HK-2 (cell line): Measurements from ENCODE around the gene PRKCA.
A peak's percentile ranks its signal among the peaks of the same experiment; 100 is the strongest.
"Not testable (repeated sequence)": the region's sequence is repeated elsewhere in the genome, so short reads cannot be mapped to it uniquely, and the experiment has no call there.

Experiments used
- DNase-seq: peaks from one replicate; pipeline ENCODE4 v3.0.0-alpha.2; 2018; ENCODE audit not compliant: unreplicated experiment

The PRKCA gene

DNA sequence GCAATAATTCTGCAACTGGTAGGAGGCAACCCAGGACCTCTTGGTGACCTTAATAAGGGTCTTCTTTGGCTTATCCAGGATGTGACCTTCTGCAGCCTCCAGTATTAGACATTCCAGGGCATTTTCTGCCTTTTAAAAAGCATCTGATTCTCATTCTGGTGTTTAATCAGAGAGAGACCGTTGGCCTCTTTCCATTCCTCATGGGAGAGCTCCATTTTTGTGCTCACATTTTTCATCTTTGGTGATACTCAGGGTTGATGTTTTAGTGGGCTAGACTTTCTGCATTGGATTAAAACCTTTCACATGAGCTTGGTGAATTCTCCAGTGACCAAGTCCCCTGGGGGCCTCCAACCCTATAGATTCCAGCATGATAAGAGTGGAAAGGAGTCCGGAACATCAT, 382.3 kb downstream of the PRKCA start:
- DNase-seq = no peak

DNA sequence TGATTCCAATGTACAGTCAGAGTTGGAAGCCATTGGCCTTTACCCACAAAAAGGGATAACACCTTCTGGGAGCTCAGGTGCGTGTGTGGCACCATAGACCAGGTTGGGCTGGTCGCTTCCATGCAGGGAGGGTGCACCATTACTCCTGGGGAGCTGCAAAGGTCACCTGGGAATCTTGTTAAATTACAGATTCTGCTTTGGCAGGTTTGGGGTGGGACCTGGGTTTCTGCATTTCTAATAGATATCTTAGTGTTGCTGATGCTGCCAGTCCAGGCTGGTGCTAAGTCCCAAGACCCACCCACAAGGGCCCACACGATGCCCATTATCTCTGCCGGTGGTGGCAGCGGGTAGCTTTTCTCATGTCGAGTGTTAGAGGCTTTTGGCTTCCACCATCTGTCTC, 384.2 kb downstream of the PRKCA start:
- no peak for DNase-seq

DNA sequence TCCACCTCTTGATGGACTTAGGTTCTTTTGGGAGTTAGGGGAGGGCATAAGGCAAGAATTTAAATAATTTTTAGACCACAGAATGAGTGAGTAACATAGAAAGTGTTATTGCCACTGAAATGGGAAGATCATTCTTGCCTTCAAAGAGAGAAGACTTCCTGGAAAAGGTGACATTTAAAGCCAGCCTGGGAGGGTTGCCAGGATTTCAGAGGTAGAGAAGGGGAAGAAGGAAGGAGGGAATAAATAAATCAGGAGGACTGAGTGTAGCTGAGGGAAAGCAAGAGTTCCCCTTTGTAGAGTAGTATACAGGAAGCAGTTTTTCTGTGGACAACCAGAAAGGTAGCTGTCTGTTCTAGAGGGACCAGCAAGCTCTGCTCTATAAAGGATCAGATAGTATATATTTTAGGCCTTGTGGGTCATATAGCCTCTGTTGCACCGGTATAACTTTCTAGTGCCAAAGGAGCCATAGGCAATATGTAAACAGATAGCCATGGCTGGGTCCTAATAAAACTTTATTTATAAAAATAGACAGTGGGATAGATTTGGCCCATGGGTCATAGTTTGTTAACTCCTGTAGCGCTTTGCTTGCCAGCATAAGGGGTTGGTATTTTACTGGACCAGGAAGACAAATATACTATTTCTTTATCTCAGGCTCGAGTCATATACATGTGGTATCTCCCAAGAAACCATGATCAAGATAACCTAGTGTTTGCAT, 385.3 kb downstream of the PRKCA start:
- DNase-seq = no peak

DNA sequence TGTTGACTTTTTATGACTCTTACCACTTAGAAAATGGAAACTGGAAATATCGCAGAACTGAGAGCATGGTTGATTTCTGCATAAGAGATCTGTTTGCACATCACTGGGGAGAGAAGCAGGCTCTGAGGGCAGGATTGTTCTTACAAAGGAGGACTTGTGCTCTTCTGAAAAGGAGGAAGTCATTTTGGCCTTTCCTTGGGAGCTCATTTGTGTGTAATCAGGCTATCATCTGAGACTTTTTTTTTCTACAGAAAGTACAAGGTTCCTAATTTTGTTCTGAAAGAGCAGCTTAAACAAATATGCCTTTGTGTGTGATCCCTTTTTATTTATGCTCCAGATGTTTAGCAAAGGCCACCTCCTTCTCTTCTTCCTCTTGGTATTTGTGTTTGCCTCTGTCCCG, 386.8 kb downstream of the PRKCA start:
- DNase-seq = no peak

DNA sequence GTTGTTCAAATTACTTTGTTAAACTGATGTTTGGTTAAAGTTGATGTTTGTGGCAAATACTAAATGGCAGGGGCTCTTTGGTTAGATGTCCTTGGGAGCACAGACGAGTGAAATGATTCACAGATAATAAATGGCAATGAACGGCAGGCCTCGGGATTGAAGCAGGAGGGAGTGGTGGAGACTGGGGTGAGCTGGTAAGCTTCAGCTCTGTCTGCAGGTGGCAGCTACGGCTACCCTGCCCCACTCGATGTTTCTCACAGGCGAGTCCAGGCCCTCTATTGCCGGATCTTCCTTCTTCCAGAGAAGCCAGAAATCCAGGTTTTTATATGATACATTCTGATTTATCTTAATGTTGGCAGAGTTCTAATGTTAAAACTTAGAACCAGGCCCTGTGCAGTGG, 387.8 kb downstream of the PRKCA start:
- no peak for DNase-seq

DNA sequence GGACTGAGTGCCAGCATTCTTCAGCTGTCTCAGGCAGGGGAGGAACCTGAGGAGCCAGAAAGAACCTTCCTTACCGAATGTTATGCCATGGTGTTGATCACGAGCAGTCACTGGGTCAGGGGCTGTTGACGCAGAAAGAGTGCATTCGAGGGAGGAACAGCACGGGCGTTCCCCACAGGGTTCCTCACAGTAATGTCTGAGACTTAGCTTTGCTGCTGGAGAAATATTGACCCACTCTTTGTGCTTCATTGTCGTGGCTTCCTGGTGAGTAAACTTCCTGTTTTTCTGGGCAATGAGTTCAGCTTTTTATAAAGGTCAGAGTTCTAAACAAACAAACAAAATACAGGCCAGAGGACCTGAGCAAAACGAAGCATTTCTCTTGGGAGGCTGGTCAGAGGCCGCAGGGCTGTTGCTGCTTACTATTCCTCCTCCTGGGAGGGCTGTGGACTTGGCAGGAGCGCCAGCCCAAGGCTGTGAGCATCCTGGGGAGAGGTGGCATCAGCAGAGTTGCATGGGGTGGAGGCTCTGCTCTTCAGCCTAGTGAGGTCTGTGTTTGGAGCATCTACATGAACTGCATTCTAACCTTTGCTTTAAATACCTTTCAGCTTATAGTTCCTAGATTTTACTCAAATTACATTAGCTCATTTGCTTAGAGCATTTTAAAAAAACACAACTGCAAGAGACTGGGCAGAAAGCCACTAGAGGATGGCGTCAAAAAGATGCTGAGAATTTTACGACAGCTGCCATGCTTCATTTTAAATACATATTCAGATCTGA, 389.4 kb downstream of the PRKCA start:
- no peak for DNase-seq

DNA sequence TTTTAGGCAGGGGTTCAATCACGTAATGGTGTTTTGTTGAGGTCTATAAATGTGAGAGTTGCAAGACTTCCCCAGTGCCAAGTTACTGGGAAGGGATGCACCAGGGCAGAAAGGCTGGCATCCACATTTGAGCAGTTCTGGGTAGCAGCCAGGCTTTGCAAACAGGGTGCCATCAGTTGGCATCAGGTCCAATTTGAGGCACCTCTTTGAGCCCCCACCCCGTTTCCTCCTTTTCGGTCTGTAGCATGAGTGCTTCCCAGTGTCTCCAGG, 389.9 kb downstream of the PRKCA start:
- DNase-seq = no peak

DNA sequence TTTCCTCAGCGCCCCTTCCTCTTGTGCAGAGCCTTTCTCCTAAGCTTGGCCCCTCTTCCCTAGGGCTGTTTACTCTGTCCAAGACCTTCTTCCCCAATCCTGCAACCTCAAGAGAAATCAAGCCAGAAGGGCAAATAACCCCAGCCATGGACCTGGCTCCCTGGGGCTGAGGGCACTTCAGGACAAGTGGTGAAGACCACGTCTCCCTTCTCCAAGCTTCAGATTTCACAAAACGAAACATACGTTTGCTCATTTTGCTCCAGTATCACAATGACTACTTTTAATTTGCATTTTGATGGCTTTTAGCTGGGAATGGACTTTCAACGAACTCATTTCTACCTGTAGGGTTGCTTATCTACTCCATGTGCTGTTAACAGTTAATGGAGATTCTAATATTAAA, 392.7 kb downstream of the PRKCA start:
- DNase-seq = no peak

DNA sequence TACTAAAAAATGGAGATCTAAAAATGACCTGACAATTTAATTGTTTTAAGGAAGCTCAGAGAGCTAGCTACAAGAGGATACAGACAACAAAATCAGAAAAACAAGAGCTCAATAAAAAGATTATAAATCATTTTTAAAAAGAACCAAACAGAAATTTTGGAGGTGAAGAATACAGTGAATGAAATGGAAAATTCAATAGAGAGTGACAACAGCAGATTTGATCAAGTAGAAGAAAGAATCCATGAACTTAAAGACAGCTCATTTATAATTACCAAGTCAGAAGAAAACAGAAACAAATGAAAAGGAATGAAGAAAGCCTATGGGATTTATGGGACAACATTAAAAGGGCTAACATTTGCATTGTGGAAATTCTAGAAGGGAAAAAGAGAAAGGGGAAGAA, 395.9 kb downstream of the PRKCA start:
- no peak for DNase-seq

DNA sequence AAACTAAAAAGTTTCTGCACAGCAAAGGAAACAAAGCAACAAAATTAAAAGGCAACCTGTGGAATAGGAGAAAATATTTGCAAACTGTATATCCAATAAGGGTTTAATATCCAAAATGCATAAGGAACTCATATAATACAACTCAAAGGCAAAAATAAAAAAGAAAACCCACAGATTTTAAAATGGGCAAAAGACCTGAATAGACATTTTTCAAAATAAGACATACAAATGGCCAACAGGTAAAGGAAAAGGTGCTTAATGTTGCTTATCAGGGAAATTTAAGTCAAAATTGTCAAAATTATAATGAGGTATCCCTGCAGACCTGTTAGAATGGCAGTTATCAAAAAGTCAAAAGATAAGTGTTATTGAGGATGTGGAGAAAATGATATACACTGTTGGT, 399.0 kb downstream of the PRKCA start:
- DNase-seq = no peak

DNA sequence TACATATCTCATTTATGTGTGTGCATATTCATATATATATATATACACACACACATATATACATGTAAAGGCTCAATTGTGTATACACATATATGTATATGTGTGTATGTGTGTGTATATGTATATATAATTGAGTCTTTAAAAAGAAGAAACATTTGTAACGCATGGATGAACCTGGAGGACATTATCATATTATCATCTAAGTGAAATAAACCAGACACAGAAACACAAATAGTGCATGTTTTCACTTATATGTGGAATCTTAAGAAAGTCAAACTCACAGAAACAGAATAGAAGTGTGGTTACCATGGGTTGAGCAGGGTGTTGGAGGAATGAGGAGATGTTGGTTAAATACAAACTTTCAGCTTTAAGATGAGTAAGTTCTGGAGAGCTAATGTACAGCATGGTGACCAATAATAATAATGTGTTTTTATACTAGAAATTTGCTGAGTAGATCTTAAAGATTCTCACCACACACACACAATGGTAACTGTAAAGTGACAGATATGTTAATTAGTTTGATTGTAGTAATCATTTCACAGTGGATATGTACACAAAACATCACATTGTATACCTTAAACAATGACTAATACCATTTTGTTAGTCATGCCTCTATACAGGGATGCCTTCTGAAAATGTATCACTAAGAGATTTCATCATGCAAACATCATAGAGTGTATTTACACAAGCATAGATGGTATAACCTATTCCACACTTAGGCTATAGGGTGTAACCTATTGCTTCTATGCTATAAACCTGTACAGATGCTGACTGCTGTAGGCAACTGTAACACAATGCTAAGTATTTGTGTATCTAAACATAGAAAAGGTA, 399.9 kb downstream of the PRKCA start:
- DNase-seq = no peak

DNA sequence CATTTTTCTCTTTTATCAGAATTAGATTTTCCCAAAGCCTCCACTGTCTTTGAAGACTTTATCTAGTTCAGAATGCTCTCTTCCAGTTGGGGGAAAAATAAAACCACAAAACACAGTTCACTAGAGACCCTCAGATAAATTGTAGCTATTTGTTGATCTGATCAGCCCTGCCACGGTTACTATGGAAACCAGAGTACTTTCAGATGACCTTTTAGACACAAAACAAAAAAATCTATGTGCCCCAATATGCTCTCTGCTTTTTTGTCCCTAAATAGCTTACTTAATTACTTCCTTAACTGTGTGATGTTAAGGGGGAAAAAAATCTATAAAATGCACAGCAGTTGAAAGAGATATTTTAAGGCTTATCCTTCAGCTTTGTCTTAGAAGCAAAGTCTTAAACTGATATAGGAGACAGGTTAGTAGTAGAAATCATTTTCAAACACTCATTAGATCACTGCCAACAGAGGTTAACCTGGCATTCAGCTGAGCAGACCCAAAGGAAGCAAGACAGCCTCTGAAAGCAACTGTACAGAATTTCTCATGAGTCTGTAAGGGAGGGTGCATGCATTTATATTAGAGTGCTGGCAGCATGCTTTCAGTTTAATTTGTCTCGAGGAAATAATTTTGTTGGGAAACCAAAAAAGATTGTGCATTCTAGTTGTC, 402.6 kb downstream of the PRKCA start:
- no peak for DNase-seq

DNA sequence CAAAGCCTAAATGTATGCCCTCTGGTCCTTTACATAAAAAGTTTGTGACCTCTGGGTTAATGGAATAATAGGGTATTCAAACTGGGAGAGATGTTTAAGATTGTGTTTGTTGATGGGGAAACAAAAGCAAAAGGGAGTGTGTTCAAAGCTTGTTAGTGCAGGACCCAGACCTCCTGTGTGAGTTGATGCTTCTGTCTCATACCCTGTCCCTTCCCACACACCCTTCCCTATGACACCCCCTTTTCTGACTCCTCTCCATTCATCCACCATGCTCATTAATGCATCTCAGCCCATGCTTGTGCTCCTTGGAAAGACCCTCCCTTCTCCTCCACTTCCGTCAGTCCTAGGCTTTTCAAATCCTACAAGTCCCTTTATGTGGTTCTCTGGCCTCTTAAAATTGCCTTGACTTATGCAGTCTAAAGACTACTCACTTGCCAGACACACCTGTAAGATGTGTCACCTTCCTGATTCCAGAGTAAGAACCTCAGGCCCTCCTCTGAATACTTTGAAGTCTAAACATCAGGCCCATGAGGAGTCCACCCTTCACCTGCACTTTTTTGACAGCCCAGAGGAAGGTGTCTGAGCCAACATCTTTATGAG, 404.5 kb downstream of the PRKCA start:
- DNase-seq = no peak

DNA sequence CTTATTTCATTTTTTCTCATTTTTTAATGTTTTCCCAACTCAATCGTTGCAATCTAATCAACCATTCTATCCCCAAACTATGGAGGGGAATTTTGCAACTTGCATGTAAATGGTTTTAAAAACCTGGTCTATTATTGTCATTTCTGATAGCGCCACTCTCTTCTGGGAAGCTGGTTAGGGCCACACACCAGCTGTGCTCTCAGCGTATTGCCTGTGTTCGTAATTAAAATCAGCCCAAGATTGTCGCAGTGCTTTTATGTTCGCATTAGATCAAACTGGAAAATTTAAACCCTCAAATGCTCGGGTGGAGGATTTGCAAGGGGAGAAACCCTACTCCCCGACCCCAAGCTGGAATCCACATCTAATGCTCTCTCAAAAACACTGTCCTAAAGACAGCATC, 409.0 kb downstream of the PRKCA start:
- no peak for DNase-seq

DNA sequence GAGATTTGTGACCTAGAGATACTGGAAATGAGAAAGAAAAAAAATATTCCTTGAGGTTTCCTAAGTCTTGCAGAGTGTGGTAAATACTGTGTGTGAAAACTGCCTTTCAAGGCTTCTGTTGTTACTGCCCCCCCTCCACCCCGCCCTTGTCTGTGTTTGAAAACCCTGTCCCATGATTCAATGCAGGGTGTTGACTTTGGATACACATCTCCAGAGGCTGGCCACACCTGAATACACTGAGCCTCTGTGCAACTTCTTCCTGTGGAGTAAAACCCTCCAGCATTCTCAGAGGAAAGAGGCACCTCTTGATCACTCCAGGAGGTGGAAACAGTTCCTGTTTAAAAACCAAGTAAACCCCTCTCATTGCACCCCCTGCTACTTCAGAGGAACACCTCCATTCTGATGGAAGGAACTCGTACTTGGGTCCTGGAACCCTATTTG, 409.5 kb downstream of the PRKCA start:
- peak; percentile 56 for DNase-seq

DNA sequence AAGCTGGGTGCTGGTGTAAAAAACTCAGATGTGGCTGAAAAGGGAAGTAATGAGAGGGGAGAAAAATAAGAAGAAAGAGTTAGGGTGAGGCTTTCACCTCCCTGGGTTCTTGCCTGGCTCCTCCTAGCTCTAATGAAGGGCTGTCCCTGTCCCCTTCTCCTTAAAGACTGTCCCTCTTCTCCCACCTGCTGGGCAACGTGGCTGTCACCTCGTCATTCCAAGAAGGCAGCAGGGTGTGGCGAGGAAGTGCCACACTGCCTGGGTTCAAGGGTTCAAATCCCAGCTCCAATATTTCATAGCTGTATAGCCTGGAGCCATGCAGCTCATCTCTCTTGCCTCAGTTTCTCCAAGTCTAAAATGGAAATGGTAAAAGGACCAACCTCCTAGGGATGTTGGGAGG, 410.0 kb downstream of the PRKCA start:
- DNase-seq = no peak

DNA sequence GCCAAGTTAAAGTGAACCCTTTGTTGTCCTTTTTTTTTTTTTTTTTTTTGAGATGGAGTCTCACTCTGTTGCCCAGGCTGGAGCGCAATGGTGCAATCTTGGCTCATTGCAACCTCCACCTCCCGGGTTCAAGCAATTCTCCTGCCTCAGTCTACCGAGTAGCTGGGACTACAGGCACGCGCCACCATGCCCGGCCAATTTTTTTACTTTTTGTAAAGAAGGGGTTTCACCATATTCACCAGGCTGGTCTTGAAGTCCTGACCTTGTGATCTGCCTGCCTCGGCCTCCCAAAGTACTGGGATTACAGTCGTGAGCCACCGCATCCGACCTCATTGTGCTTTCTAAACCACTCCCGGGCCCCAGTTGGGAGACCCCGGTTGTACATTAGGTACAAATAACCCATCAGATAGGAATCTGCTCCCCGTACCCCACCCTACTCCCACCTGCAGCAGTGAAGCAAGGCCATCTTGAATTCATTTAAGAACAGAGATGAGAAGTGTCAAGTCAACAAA, 410.7 kb downstream of the PRKCA start:
- not testable (repeated sequence) for DNase-seq

DNA sequence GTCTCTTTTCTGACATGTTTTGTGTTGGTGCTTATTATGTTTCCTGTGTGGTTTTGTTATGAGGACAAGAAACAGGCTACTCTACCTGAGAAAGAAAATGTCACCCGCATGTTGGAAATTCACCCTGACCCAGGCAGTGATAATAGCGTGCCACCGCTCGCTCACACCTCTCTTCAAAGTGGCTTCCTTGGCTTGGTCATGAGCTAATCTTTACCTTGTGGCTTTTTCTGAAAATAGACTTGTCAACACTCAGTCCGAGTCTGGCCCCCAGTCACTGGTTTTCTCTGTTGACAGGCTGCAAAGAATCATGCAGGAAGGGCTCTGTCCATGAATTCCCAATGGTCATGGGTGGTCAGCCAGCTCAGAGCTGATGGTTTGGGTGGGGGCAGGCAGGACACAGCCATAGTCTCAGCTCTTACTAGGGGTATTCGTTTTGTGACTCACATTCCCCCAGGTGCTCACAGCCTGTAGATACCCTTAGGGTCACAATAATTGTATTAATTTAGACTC, 411.2 kb downstream of the PRKCA start:
- peak; percentile 77 for DNase-seq

DNA sequence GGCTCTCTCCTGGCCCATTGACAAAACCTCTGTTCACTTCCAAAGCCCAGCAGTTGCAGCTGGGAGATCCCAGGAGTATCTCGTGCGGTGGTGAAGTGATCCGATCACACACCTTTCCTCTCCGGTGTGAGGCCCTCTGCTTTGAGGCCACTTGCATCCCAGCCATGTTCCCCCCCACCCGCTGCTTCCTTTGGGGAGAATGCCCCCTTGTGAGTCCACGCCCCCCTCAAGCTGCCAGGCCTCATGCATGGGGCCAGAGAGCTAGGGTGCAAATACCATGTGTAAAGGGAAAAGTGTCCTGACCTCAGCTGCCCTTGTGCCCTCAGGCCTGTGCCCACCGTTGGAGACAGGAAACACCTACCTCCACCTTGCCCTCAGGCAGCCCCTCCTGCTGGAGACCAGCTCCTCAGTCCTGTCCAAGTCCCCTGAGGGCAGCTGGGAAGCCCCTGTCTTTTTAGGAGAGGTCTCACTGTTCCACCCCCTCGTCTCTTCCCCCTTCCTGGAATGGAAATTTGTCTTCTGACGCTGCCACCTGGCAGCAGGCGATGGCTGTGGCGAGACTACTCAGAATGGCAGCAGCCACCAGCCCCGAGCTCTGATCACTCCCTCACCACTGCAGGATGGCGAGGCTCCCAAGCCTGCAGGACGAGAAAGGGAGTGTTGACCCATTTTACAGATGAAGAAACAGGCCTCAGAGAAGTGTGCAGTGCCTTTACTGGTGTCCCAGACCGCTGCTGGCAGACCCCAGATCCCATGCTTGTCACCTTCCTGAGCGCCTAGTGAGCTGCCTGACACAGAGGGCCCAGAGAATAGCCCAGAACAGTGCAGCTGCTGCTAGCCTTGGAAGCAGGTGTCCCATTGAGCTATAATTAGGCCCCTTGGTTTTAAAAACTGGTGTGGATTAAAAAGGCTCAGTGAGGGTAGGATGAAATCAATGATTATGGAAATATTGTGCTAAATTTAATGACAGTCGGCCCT, 411.9 kb downstream of the PRKCA start:
- no peak for DNase-seq

DNA sequence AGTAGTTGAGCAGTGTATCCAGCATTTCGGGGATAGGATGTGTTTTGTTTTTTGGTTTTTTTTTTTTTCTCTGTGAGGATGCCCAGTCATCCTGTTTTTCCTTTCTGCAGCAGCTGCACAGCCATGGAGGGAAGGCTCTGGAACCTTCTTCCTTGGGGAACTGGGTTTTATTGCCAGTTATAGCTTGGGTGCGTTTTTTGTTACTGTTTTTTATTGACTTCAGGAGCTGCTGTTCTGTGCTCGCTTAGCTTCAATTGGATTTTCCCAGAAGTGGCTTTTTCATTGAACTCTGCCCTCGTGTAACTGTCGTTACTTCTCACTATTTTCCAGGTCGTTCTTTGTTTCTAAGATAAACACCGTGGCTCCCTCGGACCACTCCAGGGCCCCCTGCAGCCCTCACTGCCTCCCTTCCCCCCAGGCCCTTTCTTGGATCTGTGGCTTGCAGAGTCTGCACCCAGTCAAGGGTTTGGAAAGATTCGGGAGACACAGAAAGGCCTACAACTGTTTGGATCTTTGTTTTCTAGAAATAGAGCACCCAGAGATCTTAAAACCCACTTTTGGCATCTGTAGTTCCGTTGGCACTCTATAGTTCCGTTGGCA, 412.8 kb downstream of the PRKCA start:
- DNase-seq = no peak
